Pancreas (tissue), 10 donors: ENCODE data around the gene CNIH4. TPM values are rescaled to one million over a fixed set of nuclear protein-coding genes. Genes with fewer than 3 reads are reported as not detected.
"Not testable (repeated sequence)": the region's sequence is repeated elsewhere in the genome, so short reads cannot be mapped to it uniquely, and the experiment has no call there.

ENCODE experiments used
- ATAC-seq, 4 donors: fragments of 200-7000 bp; cut with Tn5 transposase; one replicate each; pipeline versions ENCODE4 v1.8.0 to v1.9.1; 2020; ENCODE audit warnings: mild to moderate bottlenecking in 4 of 4, moderate library complexity in 4 of 4
- DNase-seq, 6 donors: peaks; one replicate each; pipeline ENCODE4 v3.0.0-alpha.2; 2020
- FAIRE-seq: peaks from 2 replicates; lab custom pipeline; 2012; peaks lifted over from hg19 to GRCh38; lab: Jason Lieb, UNC
- H3K27ac ChIP-seq, 4 donors: fragments of 200-600 bp; sonication (generic); 1 replicate in 3 of 4; 2 replicates in 1 of 4; pipeline versions ENCODE4 v1.5.0 to v1.8.0; 2020
- H3K27me3 ChIP-seq, 4 donors: fragments of 200-600 bp; one replicate each; pipeline ENCODE4 v1.8.0; 2021
- H3K36me3 ChIP-seq, 3 donors: fragments of 200-600 bp; sonication (generic) in 1 of 3; one replicate each; pipeline versions ENCODE4 v1.5.0 to v1.8.0; 2020 to 2021
- H3K4me1 ChIP-seq, 3 donors: fragments of 200-600 bp; one replicate each; pipeline ENCODE4 v1.8.0; 2021
- H3K4me3 ChIP-seq, 4 donors: fragments of 200-600 bp; sonication (generic) in 2 of 4; one replicate each; pipeline versions ENCODE4 v1.5.0 to v1.8.0; 2020 to 2021
- H3K9me3 ChIP-seq, 4 donors: fragments of 200-600 bp; one replicate each; pipeline ENCODE4 v1.8.0; 2021
- CTCF ChIP-seq, 4 donors: fragments of 200-600 bp; sonication (generic) in 3 of 4; IDR thresholded peaks; one replicate each; pipeline versions ENCODE4 v1.5.0 to v1.8.0; 2021; ENCODE audit warnings: antibody characterized with exemption in 4 of 4
- WGBS, 2 donors: extraction: QIAGEN DNeasy Blood & Tissue Kit; methylation state at CpG; one replicate each; pipeline ENCODE4 v1.1.7; 2013; 5-methylcytosine and 5-hydroxymethylcytosine counted together
- intact Hi-C, 3 donors: fragments of 100-400 bp; cut with DNase I; formaldehyde crosslinking; loops; one replicate each; pipeline versions ENCODE4 v1.11.1 to v1.14.2; 2022
- polyA plus RNA-seq, 2 donors: library from polyadenylated mRNA; stranded (reverse); fragments of 200-250 nt; gene quantifications; one replicate each; pipeline ENCODE4 v1.2.3, GENCODE V29; 2013
- total RNA-seq, 6 donors: library from RNA; stranded (reverse); fragmentation: NEBNext Ultra II Directional in 4 of 6; extraction: Animal tissue kit (Norgen Biotek cat#: 25700) in 4 of 6; gene quantifications; one replicate each; pipeline versions ENCODE4 v1.2.1 to v1.2.4, GENCODE V29; 2021 to 2023
- donor health status: healthy with polysubstance abuse.
- donor health status: DM: no; HTN: no; CAD: no; lungs with moderate emphysema.
- donor health status: DM: no; HTN: no; CAD: no.
- donor health status: control.
- donor health status: control.
- donor health status: Bipolar disorder and iron deficiency.
- donor health status: DM: yes; HTN: yes; CAD: no.
- donor health status: DM: no; HTN: no; CAD: no.
- donor health status: DM: no; HTN: no; CAD: no.
- donor health status: DM: yes; HTN: yes; CAD: no.

CNIH4 gene
- total and polyA plus RNA-seq, 8 donors = 8.0 to 17.9 (median 13.9) TPM

DNA sequence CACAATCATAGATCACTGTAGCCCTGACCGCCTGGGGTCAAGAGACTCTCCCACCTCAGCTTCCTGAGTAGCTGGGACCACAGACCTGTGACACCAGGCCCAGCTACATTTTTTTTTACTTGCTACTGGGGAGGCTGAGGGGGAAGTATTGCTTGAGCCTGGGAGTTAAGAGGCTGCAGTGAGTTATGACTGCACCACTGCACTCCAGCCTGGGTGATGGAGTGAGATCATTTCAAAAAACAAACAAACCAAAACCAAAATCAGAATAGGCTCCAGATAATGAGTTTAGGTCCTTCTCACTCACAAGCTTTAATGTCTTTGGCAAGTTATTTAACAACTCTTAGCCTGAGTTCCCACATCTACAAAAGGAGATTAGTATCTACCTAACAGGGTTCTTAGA is 55.1 kb downstream of the CNIH4 start:
- intact Hi-C loops = no loop called here

GRCh38 chr1:224420106-224420505 is 63.4 kb downstream of the CNIH4 start:
- ATAC-seq = no peak
- FAIRE-seq = no peak
- TF ChIP-seq CTCF (IDR thresholded peaks at IDR 0.05) = no peak
- intact Hi-C loops = no loop called here
- no peak for DNase-seq
- peaks cover 7 to 84% (median 40%) of the 10 kb centered on the region in 3 donors for H3K36me3 ChIP-seq
- no peak overlapping the region for H3K27ac ChIP-seq
- H3K9me3 ChIP-seq = no peaks in the 10 kb centered on the region
- H3K27me3 ChIP-seq = no peaks in the 10 kb centered on the region
- no peak overlapping the region for H3K4me3 ChIP-seq
- no peaks in the 10 kb centered on the region for H3K4me1 ChIP-seq

More for the DNA sequence above, 55.1 kb downstream of the CNIH4 start:
- Histone ChIP-seq H3K9me3 (no peaks in the 10 kb centered on the region), H3K27ac (no peak overlapping the region), H3K4me1 (no peaks in the 10 kb centered on the region), H3K27me3 (no peaks in the 10 kb centered on the region), H3K4me3 (no peak overlapping the region), H3K36me3 (peaks cover 0 to 40% (median 12%) of the 10 kb centered on the region in 3 donors)
- no peak for TF ChIP-seq CTCF (IDR thresholded peaks at IDR 0.05)
- ATAC-seq (no peak), FAIRE-seq (no peak), DNase-seq (no peak)
- WGBS, 2 donors = 95 to 100% methylated on average over 1 of the region's 1 CpG

GRCh38 chr1:224425279-224425884 is 68.7 kb downstream of the CNIH4 start:
- no peak for TF ChIP-seq CTCF (IDR thresholded peaks at IDR 0.05)
- Histone ChIP-seq H3K36me3 (peaks cover 0 to 45% (median 27%) of the 10 kb centered on the region in 3 donors), H3K27ac (no peak overlapping the region), H3K9me3 (no peaks in the 10 kb centered on the region), H3K4me3 (no peak overlapping the region), H3K4me1 (peaks cover 8 to 24% (median 11%) of the 10 kb centered on the region in 3 donors), H3K27me3 (no peaks in the 10 kb centered on the region)
- WGBS, 2 donors = 87 to 91% methylated on average over 6 of the region's 6 CpGs
- FAIRE-seq (peak; percentile 34), ATAC-seq (no peak), DNase-seq (no peak)
- intact Hi-C loops = no loop called here

DNA sequence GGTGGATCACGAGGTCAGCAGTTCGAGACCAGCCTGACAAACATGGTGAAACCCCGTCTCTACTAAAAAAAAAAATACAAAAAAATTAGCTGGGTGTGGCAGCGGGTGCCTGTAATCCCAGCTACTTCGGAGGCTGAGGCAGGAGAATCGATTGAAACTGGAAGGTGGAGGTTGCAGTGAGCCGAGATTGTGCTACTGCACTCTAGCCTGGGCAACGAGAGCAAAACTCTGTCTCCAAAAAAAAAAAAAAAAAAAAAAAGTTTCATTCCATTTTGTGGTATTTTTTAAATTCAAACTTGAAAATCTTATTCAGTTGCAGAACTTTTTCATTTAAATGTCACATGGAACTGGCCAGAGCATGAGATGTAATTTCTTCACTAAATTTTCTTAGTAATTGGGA is 70.2 kb downstream of the CNIH4 start:
- 96 to 99% methylated on average over 8 of the region's 8 CpGs for WGBS, 2 donors
- H3K4me1 ChIP-seq = peaks cover 20 to 38% (median 26%) of the 10 kb centered on the region in 3 donors
- DNase-seq, H3K27me3 ChIP-seq, intact Hi-C loops, H3K9me3 ChIP-seq, ATAC-seq, FAIRE-seq, H3K4me3 ChIP-seq, H3K27ac ChIP-seq: not testable (repeated sequence)
- peaks cover 0 to 33% (median 24%) of the 10 kb centered on the region in 3 donors for H3K36me3 ChIP-seq

DNA sequence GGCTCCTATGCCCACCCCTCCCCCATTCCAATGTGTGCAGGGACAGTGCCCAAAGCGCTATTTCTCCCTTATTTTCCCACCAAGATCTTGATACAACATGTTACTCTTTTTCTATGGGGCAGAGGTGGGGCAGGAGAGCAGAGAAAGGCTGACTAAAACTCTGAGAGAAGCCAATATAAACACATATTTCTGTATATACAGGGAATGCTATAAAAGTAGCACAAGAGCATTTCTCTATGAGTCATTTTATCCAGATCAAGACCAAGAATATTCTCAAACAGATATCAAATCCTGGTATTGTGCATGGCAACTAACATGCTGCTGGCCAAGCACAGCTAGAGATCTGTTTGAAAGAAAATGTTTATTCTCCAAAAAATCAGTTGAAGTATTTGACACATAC is 70.7 kb downstream of the CNIH4 start:
- no peak for TF ChIP-seq CTCF (IDR thresholded peaks at IDR 0.05)
- WGBS, 2 donors = 84% methylated on average over 1 of the region's 1 CpG

GRCh38 chr1:224428713-224429112 is 72.0 kb downstream of the CNIH4 start:
- DNase-seq, H3K4me3 ChIP-seq, H3K9me3 ChIP-seq, intact Hi-C loops, H3K27me3 ChIP-seq, ATAC-seq, H3K27ac ChIP-seq, FAIRE-seq: not testable (repeated sequence)
- 95% methylated on average over 7 of the region's 7 CpGs for WGBS, 2 donors
- H3K36me3 ChIP-seq = peaks cover 0 to 15% (median 10%) of the 10 kb centered on the region in 3 donors
- H3K4me1 ChIP-seq = peaks cover 27 to 39% (median 27%) of the 10 kb centered on the region in 3 donors

More for the DNA sequence above, 70.7 kb downstream of the CNIH4 start:
- Histone ChIP-seq H3K36me3 (peaks cover 0 to 28% (median 20%) of the 10 kb centered on the region in 3 donors), H3K4me1 (peaks cover 24 to 39% (median 27%) of the 10 kb centered on the region in 3 donors), H3K27me3 (no peaks in the 10 kb centered on the region), H3K9me3 (no peaks in the 10 kb centered on the region), H3K27ac (no peak overlapping the region), H3K4me3 (no peak overlapping the region)
- intact Hi-C loops = no loop called here
- FAIRE-seq = no peak
- DNase-seq = no peak
- ATAC-seq = no peak
